ENCODE results near the gene SNTG2.

The SNTG2 gene

GRCh38 chr2:1170241-1170640 is 219.6 kb downstream of the SNTG2 start:
- TF ChIP-seq ZFX (IDR thresholded peaks at IDR 0.05; ENCODE audit: borderline replicate concordance), result no peak
- TF ChIP-seq, protein P1, sequence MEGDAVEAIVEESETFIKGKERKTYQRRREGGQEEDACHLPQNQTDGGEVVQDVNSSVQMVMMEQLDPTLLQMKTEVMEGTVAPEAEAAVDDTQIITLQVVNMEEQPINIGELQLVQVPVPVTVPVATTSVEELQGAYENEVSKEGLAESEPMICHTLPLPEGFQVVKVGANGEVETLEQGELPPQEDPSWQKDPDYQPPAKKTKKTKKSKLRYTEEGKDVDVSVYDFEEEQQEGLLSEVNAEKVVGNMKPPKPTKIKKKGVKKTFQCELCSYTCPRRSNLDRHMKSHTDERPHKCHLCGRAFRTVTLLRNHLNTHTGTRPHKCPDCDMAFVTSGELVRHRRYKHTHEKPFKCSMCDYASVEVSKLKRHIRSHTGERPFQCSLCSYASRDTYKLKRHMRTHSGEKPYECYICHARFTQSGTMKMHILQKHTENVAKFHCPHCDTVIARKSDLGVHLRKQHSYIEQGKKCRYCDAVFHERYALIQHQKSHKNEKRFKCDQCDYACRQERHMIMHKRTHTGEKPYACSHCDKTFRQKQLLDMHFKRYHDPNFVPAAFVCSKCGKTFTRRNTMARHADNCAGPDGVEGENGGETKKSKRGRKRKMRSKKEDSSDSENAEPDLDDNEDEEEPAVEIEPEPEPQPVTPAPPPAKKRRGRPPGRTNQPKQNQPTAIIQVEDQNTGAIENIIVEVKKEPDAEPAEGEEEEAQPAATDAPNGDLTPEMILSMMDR (IDR thresholded peaks at IDR 0.05), result no peak
- no peak overlapping the region for H3K27ac ChIP-seq

GRCh38 chr2:1170711-1171110 is 220.1 kb downstream of the SNTG2 start:
- no peak overlapping the region for H3K27ac ChIP-seq
- no peak for TF ChIP-seq ZFX (IDR thresholded peaks at IDR 0.05; ENCODE audit: borderline replicate concordance)
- TF ChIP-seq, protein P1 (IDR thresholded peaks at IDR 0.05), result no peak

- H3K27ac ChIP-seq, result no peak overlapping the region
- no peak for TF ChIP-seq ZFX (IDR thresholded peaks at IDR 0.05; ENCODE audit: borderline replicate concordance)
- TF ChIP-seq, protein P1 (IDR thresholded peaks at IDR 0.05), result no peak
These were observed 222.9 kb downstream of the SNTG2 start for GRCh38 chr2:1173528-1173927.

DNA sequence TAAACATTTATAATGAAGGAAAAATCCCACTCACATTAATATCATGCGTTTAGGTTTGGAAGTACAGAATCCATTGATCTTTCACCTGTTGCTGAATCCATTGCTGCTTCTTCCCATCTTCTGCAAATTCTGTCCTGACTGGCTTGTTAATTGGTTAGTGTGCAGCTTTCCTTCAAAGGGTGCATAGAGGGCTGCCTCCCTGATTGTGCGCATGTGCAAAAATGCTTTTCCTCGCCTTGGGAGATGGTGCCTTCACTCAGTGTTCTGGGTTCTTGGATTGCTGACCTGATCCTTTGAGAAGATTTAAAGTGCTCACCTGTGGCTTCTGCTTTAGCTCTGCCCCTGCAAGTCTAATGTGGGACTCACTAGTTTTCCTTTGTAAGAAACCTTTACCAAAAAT is 231.2 kb downstream of the SNTG2 start:
- H3K27ac ChIP-seq, result no peak overlapping the region
- TF ChIP-seq, protein P1 (IDR thresholded peaks at IDR 0.05), result no peak
- TF ChIP-seq ZFX (IDR thresholded peaks at IDR 0.05; ENCODE audit: borderline replicate concordance), result no peak

DNA sequence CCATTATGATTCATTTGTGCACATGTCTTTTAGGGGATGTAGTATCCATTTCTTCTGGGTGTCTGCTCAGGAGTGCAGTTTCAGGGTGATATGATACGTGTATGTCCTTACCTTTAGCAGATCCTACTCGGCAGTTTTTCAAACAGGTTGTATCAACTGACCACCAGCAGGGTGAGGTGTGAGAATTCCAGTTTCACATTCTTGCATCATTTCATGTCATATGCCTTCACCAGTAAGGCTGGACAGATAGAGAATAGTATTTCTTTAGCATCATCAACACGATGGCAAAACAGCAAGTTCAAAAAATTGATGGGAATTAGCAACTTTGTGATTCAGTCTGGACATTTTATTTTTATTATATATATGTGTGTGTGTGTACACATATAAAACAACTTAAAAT is 232.7 kb downstream of the SNTG2 start:
- TF ChIP-seq ZFX (IDR thresholded peaks at IDR 0.05; ENCODE audit: borderline replicate concordance), result no peak
- TF ChIP-seq, protein P1 (IDR thresholded peaks at IDR 0.05), result no peak
- H3K27ac ChIP-seq, result no peak overlapping the region

DNA sequence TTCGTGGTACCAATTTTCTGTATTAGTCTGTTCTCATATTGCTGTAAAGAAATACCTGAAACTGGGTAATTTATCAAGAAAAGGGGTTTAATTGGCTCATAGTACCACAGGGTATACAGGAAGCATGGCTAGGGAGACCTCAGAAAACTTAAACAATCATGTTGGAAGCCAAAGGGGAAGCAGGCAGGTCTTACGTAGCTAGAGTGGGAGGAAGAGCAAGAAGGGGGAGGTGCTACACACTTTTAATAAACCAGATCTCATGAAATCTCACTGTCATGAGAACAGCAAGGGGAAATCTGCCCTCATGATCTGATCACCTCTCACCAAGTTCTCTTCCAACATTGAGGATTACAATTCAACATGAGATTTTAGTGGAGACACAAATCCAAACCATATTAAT is 235.8 kb downstream of the SNTG2 start:
- TF ChIP-seq, protein P1 (IDR thresholded peaks at IDR 0.05), result no peak
- TF ChIP-seq ZFX (IDR thresholded peaks at IDR 0.05; ENCODE audit: borderline replicate concordance), result no peak
- no peak overlapping the region for H3K27ac ChIP-seq

DNA sequence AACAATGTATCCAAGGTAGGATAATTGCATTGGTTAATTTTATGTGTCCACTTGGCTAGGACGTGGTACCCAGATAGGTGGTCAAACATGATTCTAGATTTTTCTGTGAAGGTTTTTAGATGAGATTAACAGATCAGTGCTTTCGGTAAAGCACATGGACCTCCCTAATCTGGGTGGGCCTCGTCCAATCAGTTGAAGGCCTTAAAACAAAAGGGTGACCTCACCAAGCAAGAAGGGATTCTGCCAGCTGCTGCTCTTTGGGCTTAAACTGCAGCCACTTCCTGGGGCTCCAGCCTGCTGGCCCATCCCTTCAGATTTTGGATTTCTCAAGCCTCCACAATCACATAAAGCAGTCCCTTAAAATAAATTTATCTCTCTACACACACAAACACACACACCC is 236.5 kb downstream of the SNTG2 start:
- TF ChIP-seq, protein P1 (IDR thresholded peaks at IDR 0.05), result no peak
- no peak for TF ChIP-seq ZFX (IDR thresholded peaks at IDR 0.05; ENCODE audit: borderline replicate concordance)
- no peak overlapping the region for H3K27ac ChIP-seq

Data from 22Rv1 (cell line).